NT2/D1 (cell line): ENCODE measurements around the gene SLC38A6.

ENCODE experiments used
- SUZ12 ChIP-seq: IDR thresholded peaks from 2 replicates; pipeline ENCODE4 v1.6.1; 2011; ENCODE audit not compliant: insufficient read length, insufficient read depth; ENCODE audit errors: extremely low read depth
- YY1 ChIP-seq: IDR thresholded peaks from 2 replicates; pipeline ENCODE4 v1.6.1; 2011; ENCODE audit not compliant: insufficient read length, insufficient read depth
- ZNF274 ChIP-seq: IDR thresholded peaks from 2 replicates; pipeline ENCODE4 v1.6.1; 2011; ENCODE audit warnings: mild to moderate bottlenecking, low read depth, low read length

DNA sequence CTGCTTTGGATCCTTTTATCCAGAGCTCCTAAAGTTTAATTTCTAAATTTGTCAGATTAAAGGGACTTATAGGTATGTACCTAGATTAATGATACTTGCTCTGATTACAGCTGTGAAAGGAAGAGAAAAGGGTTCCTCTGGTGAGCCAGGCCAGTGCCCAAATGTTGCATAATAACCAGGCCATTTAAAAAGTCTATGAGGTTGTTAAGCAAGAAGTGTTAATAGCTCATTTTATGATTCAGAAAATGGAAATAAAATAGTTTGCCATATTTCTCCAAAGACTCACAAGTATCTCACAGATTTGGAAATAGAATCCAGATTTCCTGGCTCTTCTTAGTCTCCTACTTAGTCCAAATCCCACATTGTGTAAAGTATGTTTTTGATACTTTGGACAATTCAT, 67.6 kb downstream of the SLC38A6 start:
- TF ChIP-seq ZNF274 (no peak), YY1 (no peak), SUZ12 (no peak)
